CD14-positive monocyte (primary cell): Measurements from ENCODE around the gene NRXN3. TPM values are rescaled to one million over a fixed set of nuclear protein-coding genes. Genes with fewer than 3 reads are reported as not detected.
A peak's percentile ranks its signal among the peaks of the same experiment; 100 is the strongest.

Experiments used
- DNase-seq, 3 donors: peaks; one replicate each; pipeline ENCODE4 v3.0.0-alpha.2; 2011 to 2022
- H2AFZ ChIP-seq: 2 replicates; pipeline ENCODE4 v1.6.0; 2012; ENCODE audit warnings: mild to moderate bottlenecking, low read depth, low read length, inconsistent platforms; ENCODE audit not compliant: insufficient read depth, poor library complexity, severe bottlenecking
- H3K27ac ChIP-seq, 2 donors: 1 replicate in 1 of 2; 2 replicates in 1 of 2; pipeline ENCODE4 v1.5.1; 2012 to 2013; ENCODE audit warnings: low read length in 2 of 2, control low read depth in 1 of 2, inconsistent platforms in 1 of 2, low read depth in 1 of 2, mild to moderate bottlenecking in 1 of 2
- H3K27me3 ChIP-seq, 2 donors: one replicate each; pipeline versions ENCODE4 v1.6.0 to v1.6.1; 2011 to 2013; ENCODE audit warnings: low read length in 2 of 2; ENCODE audit not compliant: control insufficient read depth in 2 of 2, insufficient read depth in 2 of 2
- H3K36me3 ChIP-seq, 2 donors: replicated peaks in 1 of 2; 1 replicate in 1 of 2; 2 replicates in 1 of 2; pipeline versions ENCODE4 v1.5.1 to v1.6.1; 2012 to 2013; ENCODE audit warnings: low read length in 2 of 2, control low read depth in 1 of 2, inconsistent platforms in 1 of 2, mild to moderate bottlenecking in 1 of 2; ENCODE audit not compliant: insufficient read depth in 2 of 2, control insufficient read depth in 1 of 2
- H3K4me1 ChIP-seq, 2 donors: 1 replicate in 1 of 2; 2 replicates in 1 of 2; pipeline versions ENCODE4 v1.5.1 to v1.6.1; 2012 to 2013; ENCODE audit warnings: low read length in 2 of 2, control low read depth in 1 of 2, inconsistent platforms in 1 of 2, mild to moderate bottlenecking in 1 of 2, moderate library complexity in 1 of 2; ENCODE audit not compliant: insufficient read depth in 2 of 2, control insufficient read depth in 1 of 2
- H3K4me2 ChIP-seq: replicated peaks from 2 replicates; pipeline ENCODE3; 2012; ENCODE audit warnings: low read length, moderate library complexity, mild to moderate bottlenecking; ENCODE audit not compliant: poor library complexity, severe bottlenecking; ENCODE audit errors: extremely low read depth
- H3K4me3 ChIP-seq, 3 experiments: fragments of 200-600 bp in 1 of 3; sonication (generic) in 1 of 3; replicated peaks in 1 of 3; 1 replicate in 2 of 3; 2 replicates in 1 of 3; pipeline ENCODE4 v1.5.1; 2011 to 2013; ENCODE audit warnings: low read length in 3 of 3, mild to moderate bottlenecking in 3 of 3, control low read depth in 2 of 3, low read depth in 2 of 3, inconsistent platforms in 1 of 3, moderate library complexity in 1 of 3
- H3K79me2 ChIP-seq: 2 replicates; pipeline ENCODE4 v1.6.0; 2012; ENCODE audit warnings: mild to moderate bottlenecking, control low read depth, inconsistent platforms, low read length, moderate library complexity; ENCODE audit not compliant: insufficient read depth
- H3K9ac ChIP-seq: 2 replicates; pipeline ENCODE4 v1.6.0; 2017; ENCODE audit warnings: low read length, mild to moderate bottlenecking; ENCODE audit not compliant: insufficient read depth, poor library complexity, severe bottlenecking
- H3K9me3 ChIP-seq, 2 donors: replicated peaks in 1 of 2; 1 replicate in 1 of 2; 2 replicates in 1 of 2; pipeline versions ENCODE4 v1.5.1 to v1.6.1; 2012 to 2013; ENCODE audit warnings: low read length in 2 of 2, control low read depth in 1 of 2; ENCODE audit not compliant: control insufficient read depth in 1 of 2, insufficient read depth in 1 of 2
- H4K20me1 ChIP-seq: 2 replicates; pipeline ENCODE4 v1.6.0; 2012; ENCODE audit warnings: mild to moderate bottlenecking, low read length, control low read depth, moderate library complexity; ENCODE audit not compliant: insufficient read depth
- H3K27ac Mint-ChIP-seq, 7 donors: one replicate each; pipeline ENCODE4 v1.8.0; 2020; ENCODE audit warnings: mild to moderate bottlenecking in 7 of 7, mixed read lengths in 7 of 7, moderate library complexity in 6 of 7, inconsistent platforms in 2 of 7
- H3K27me3 Mint-ChIP-seq, 3 donors: one replicate each; pipeline ENCODE4 v1.8.0; 2021 to 2022; ENCODE audit warnings: low read depth in 3 of 3, mild to moderate bottlenecking in 3 of 3, mixed read lengths in 3 of 3, moderate library complexity in 3 of 3, inconsistent platforms in 1 of 3
- H3K36me3 Mint-ChIP-seq, 2 donors: one replicate each; pipeline ENCODE4 v1.8.0; 2020; ENCODE audit warnings: mixed read lengths in 2 of 2, inconsistent platforms in 1 of 2, mild to moderate bottlenecking in 1 of 2
- H3K4me1 Mint-ChIP-seq: one replicate; pipeline ENCODE4 v1.8.0; 2020; ENCODE audit warnings: mild to moderate bottlenecking, mixed read lengths
- H3K4me3 Mint-ChIP-seq, 2 donors: one replicate each; pipeline ENCODE4 v1.8.0; 2020; ENCODE audit warnings: mild to moderate bottlenecking in 2 of 2, mixed read lengths in 2 of 2, moderate library complexity in 1 of 2
- H3K9me3 Mint-ChIP-seq, 7 donors: one replicate each; pipeline ENCODE4 v1.8.0; 2020 to 2022; ENCODE audit warnings: mixed read lengths in 7 of 7, mild to moderate bottlenecking in 6 of 7, moderate library complexity in 6 of 7, inconsistent platforms in 2 of 7
- WGBS: methylation state at CpG from one replicate; pipeline ENCODE4 v1.1.5; 2013; ENCODE audit warnings: missing lambda C conversion rate; ENCODE audit not compliant: insufficient coverage; 5-methylcytosine and 5-hydroxymethylcytosine counted together
- intact Hi-C, 2 donors: fragments of 100-400 bp; cut with micrococcal nuclease; formaldehyde crosslinking; loops; one replicate each; pipeline versions ENCODE4 v1.15.0 to v1.15.1; 2023
- polyA plus RNA-seq, 3 donors: library from polyadenylated mRNA; depleted of rRNA in 1 of 3; unstranded in 2 of 3; stranded (reverse) in 1 of 3; fragments of 300-500 nt in 2 of 3; fragments of >200 nt in 1 of 3; fragmentation: Illumina TruSeq in 2 of 3; gene quantifications; 1 replicate in 2 of 3; 2 replicates in 1 of 3; pipeline ENCODE4 v1.2.3, GENCODE V29; 2012 to 2021
- TF ChIP-seq, protein P1 (sequence below): fragments of 200-600 bp; IDR thresholded peaks from one replicate; pipeline ENCODE4 v1.8.0; 2022; ENCODE audit warnings: antibody characterized with exemption, mild to moderate bottlenecking

NRXN3 gene
- polyA plus RNA-seq, 3 donors: not detected

DNA sequence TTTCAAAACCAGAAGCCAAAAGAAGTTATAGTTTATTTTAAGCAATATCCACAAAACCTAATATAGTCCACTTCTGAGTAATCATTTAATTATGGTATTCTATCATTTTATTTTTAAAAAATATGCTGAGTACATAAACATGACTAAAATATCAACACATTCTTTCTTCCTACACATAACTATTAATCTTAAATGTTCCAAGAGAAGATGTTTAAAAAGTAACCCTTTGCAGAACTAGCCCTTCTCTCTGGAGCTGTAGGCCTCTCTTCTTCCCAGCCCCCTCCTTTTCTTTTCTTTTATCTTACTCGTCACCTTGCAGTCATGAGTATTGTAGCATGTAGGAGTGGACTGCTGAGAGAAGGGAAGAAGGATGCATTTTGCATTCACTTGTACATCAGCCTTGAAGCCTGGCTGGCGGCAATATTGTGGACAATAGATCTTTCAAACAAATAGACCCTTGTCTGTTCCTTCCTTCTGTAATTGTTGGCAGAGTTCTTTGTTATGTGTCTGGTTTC lies 941.9 kb downstream of the NRXN3 start:
- H3K9me3 Mint-ChIP-seq: peaks cover 0 to 4% (median 0%) of the 10 kb centered on the region in 7 donors
- peaks cover 0 to 2% (median 1%) of the 10 kb centered on the region in 3 donors for H3K27me3 Mint-ChIP-seq
- no CpG with 5 or more reads among the region's 2 CpGs for WGBS
- Histone ChIP-seq H3K9ac (no peak overlapping the region), H3K79me2 (no peaks in the 10 kb centered on the region), H2AFZ (no peak overlapping the region), H3K9me3 (no peaks in the 10 kb centered on the region), H3K36me3 (no peaks in the 10 kb centered on the region), H3K4me3 (no peak overlapping the region), H4K20me1 (no peaks in the 10 kb centered on the region), H3K27ac (no peak overlapping the region), H3K4me1 (no peaks in the 10 kb centered on the region), H3K27me3 (no peaks in the 10 kb centered on the region), H3K4me2 (no peak overlapping the region)
- TF ChIP-seq, protein P1, sequence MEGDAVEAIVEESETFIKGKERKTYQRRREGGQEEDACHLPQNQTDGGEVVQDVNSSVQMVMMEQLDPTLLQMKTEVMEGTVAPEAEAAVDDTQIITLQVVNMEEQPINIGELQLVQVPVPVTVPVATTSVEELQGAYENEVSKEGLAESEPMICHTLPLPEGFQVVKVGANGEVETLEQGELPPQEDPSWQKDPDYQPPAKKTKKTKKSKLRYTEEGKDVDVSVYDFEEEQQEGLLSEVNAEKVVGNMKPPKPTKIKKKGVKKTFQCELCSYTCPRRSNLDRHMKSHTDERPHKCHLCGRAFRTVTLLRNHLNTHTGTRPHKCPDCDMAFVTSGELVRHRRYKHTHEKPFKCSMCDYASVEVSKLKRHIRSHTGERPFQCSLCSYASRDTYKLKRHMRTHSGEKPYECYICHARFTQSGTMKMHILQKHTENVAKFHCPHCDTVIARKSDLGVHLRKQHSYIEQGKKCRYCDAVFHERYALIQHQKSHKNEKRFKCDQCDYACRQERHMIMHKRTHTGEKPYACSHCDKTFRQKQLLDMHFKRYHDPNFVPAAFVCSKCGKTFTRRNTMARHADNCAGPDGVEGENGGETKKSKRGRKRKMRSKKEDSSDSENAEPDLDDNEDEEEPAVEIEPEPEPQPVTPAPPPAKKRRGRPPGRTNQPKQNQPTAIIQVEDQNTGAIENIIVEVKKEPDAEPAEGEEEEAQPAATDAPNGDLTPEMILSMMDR: no peak
- no peak overlapping the region for H3K27ac Mint-ChIP-seq
- DNase-seq: no peak
- no peaks in the 10 kb centered on the region for H3K4me1 Mint-ChIP-seq
- H3K36me3 Mint-ChIP-seq: no peaks in the 10 kb centered on the region
- intact Hi-C loops: no loop called here
- H3K4me3 Mint-ChIP-seq: no peak overlapping the region

DNA sequence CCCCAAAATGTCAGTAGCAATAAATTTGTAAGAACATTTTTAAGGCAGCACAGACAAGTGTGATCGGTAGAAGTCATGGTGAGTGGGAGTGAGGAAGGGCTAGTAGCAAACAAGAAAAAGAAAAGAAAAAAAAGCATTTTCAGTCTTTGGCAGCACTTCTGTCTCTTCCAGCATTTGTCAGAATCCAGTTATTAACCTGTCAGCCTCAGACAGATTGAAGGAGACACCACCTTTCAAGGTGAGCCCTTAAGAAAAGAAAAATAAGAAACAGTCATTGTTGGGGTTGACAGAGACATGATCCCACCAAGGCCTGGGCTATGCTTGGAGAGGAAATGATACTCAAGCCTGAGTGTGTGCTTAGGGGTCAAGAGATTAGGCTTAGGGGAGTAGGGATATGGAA lies 947.4 kb downstream of the NRXN3 start:
- Histone ChIP-seq H3K79me2 (no peaks in the 10 kb centered on the region), H3K4me1 (no peaks in the 10 kb centered on the region), H3K9me3 (no peaks in the 10 kb centered on the region), H2AFZ (no peak overlapping the region), H4K20me1 (no peaks in the 10 kb centered on the region), H3K9ac (no peak overlapping the region), H3K36me3 (no peaks in the 10 kb centered on the region), H3K4me3 (no peak overlapping the region), H3K4me2 (no peak overlapping the region), H3K27me3 (no peaks in the 10 kb centered on the region), H3K27ac (no peak overlapping the region)
- no peaks in the 10 kb centered on the region for H3K36me3 Mint-ChIP-seq
- WGBS: no CpG with 5 or more reads among the region's 1 CpG
- peaks cover 0 to 4% (median 0%) of the 10 kb centered on the region in 7 donors for H3K9me3 Mint-ChIP-seq
- no peak overlapping the region for H3K4me3 Mint-ChIP-seq
- no peak for DNase-seq
- peaks cover 0 to 5% (median 2%) of the 10 kb centered on the region in 3 donors for H3K27me3 Mint-ChIP-seq
- TF ChIP-seq, protein P1: no peak
- H3K27ac Mint-ChIP-seq: peak overlapping the region in 1 of 7 donors; percentile 2
- H3K4me1 Mint-ChIP-seq: no peaks in the 10 kb centered on the region
- intact Hi-C loops: no loop called here
